Measurements from ENCODE around the gene ENAH. TPM values are rescaled to one million over a fixed set of nuclear protein-coding genes. Genes with fewer than 3 reads are reported as not detected.
"Not testable (repeated sequence)": the region's sequence is repeated elsewhere in the genome, so short reads cannot be mapped to it uniquely, and the experiment has no call there.

Gene ENAH
- total RNA-seq (2014; rRNA removed; shearing (Covaris generic)) = 19.4 and 21.0 TPM in 2 replicates

DNA sequence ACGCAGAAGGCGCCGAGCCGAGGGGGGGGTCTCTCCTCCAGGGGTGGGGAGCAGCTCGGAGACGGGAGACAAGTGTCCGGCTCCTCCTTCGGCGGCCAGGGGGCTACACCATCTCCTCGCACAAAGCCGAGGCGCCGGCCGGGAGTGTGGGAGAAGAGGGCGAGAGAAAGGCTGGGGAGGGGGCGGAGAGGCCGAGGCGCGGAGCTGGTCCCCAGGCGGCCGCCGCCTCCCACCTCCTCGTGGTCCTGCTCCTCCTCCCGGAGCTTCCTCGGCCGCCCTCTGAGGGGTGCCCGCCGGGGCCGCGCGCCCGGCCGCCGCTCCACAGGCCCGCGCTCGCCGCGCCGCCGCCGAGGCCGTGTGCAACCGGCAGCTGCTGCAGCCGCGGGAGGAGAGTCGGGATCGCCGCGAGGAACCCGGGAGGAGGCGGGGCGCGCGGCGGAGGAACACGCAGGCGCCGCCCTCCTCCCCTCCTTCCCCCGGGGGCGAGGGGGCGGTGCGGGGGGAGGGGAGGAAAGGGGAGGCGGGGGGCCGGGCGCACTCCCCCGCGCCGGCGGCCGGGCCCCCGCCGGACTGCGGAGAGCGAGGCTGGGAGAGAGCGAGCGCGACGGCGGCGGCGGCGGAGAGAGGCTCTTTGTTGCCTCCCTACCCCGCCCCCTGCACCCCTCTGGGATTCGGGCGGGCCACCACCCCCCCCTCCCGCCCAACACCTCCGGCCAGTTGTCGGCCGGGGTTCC lies at the start of gene ENAH:
Gene ENAH (minus strand): TSS at position 395 of the 734 bp plus-strand sequence. CDS start 433 bp downstream, outside the sequence.
- peak; percentile 62 for DNase-seq (ENCODE audit: low spot score)

- no peak for DNase-seq (ENCODE audit: low spot score)
Measured at GRCh38 chr1:225700889-225701465, 48.1 kb upstream of the ENAH start.

GRCh38 chr1:225700164-225700821 lies 47.4 kb upstream of the ENAH start:
- DNase-seq (ENCODE audit: low spot score) = peak; percentile 86

GRCh38 chr1:225699336-225699735 lies 46.4 kb upstream of the ENAH start:
- DNase-seq (ENCODE audit: low spot score) = no peak

DNA sequence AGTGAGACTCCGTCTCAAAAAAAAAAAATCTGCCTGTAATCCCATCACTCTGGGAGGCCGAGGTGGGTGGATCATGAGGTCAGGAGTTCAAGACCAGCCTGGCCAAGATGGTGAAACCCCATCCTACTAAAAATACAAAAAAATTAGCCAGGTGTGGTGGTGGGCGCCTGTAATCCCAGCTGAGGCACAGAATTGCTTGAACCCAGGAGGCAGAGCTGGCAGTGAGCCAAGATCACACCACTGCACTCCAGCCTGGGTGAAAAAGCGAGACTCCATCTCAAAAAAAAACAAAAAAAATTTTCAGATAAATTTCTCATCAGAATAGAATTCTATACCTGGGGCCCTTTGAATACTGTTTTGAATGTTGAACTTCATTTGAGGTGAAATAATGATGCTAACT lies 45.3 kb upstream of the ENAH start:
- not testable (repeated sequence) for DNase-seq (ENCODE audit: low spot score)

DNA sequence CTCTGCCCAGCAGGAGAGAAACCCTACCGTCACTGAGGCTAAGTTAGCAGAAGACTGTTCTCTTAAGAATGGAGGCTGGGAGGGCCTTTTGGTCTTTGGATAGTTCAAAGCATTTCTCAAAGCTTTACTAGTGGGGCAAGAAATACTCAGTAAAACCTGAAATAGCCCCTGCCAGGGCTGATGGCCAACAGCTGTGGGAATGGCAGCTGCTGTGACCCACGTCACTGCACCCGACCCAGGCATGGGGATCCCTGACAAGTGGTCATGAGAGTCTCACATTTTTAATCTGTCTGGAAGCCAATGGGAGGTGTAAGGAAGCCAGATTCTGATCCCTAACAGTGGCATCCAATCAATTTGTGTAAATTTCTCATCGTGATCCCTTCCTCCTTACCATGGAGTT lies 44.5 kb upstream of the ENAH start:
- no peak for DNase-seq (ENCODE audit: low spot score)

DNA sequence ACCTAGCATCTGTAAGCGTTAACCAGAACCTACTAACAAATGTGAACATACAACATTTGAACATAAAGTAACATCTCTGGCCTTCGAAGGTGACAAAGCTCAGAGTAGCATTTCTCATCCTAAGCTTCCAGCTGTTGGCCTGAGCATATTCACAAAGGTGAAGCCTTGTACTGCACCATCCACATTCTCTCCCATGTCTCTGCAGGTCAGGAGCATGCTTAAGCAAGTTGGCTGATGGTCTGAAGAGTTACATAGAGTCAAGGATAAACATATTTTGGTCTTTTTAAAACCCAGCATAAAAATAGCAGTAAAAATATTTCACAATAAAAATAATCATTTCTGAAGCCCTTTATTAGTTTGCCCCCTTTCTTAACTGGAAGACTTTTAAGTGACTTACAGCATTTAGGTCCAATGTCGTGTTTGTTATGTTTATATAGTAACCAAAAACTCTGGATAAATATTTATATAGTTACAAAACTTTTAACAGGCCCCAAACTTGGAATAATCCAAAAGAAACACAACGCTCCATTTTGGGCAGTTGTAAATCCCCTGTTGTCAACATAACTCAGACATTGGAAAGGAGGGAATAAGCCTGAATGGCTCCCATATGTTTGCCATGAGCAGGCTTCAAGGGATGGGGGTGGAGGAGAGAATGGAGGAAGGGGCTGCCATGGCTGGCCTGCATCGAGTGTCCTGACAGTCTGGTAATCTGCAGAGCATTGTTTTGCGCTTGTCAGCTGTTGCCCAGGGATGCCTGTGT lies 42.8 kb upstream of the ENAH start:
- no peak for DNase-seq (ENCODE audit: low spot score)

DNA sequence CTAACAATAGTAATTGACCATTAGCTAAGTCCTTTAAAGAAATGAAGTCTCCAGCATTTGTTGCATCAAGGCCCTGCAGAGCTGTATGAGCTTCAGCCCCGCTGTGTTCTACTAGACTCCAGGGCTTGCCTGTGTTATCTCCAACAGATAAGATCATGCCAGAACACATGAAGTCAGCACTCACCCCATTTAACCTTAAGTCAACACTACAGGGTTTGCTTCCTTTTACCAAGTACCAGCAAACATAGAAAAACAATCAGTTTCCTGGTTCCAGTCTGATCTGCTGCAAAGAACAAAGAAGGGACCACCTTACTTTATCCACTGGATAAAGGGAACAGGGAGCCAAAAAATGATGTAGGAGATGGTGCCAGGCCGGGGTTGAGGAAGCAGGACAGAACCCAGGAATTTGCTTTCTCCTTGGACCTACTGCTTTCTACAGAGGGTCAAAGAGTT lies 41.3 kb upstream of the ENAH start:
- peak; percentile 45 for DNase-seq (ENCODE audit: low spot score)

DNA sequence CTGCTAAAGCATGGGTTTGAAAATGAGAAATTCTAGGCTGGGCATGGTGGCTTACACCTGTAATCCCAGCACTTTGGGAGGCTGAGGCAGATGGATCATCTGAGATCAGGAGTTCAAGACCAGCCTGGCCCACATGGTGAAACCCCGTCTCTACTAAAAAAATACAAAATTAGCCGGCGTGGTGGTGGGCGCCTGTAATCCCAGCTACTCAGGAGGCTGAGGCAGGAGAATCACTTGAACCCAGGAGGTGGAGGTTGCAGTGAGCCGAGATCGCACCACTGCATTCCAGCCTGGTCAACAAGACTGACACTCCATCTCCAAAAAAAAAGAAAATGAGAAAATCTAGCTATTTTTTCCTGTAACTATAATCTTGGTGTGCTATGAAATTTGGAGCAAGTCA lies 40.8 kb upstream of the ENAH start:
- DNase-seq (ENCODE audit: low spot score) = not testable (repeated sequence)

DNA sequence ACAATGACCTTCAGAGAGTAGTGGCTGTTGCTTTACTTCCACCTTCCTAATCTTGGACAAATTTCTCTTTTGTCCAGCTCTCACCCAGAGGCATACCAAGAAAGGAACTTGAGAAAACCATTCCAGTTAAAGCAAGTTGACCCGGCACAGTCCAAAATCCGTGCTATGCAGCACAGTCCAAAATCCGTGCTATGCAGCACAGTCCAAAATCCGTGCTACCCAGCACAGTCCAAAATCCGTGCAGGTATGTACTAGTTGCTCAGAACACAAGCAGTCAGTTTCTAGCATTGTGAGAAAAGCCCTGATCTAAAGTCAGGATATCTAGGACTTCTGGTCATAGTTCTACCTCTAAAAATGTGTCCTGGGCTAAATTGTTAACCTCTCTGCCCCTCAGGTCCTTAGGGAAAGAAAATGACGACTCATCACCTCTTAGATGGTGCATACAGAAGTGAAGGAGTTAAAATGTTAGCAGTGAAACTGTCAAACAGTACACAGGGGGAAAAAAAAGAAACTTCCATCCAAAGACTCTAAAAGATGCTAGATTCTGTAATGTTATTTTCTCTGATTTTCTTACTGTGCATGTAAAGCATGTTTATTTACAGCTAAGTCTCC lies 40.3 kb upstream of the ENAH start:
- no peak for DNase-seq (ENCODE audit: low spot score)

- no peak for DNase-seq (ENCODE audit: low spot score)
Measured at GRCh38 chr1:225692517-225692879, 39.6 kb upstream of the ENAH start.

DNA sequence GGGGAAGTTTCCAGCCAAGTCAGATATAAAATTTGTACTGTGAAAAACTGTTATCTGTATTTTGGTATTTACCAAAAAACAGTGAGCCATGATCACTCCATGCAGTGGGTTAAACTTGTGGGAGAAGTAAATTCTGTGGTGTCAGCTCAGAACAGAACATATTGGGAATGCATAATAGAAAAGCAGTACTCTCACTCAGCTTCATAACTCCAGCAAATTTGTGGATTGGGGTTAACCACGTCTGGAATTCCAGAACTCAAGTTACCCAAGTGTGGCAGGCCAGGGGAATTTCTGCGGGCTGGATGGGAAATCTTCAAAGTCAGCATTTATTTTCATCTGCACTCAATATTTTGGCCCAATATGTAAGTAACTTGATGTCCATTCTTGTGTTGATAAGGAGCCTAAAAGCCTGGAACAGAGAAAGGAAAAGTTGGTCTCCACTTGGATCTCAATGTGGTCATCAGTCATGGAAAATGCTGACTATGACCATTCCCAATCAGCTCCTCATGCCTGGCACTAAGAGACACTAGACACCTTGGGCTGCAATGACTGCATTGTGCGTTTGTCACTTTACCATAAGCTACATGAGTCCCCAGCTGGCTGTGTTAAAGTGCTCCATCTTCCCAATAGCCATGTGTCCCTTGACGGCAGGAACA lies 39.1 kb upstream of the ENAH start:
- DNase-seq (ENCODE audit: low spot score) = no peak

- no peak for DNase-seq (ENCODE audit: low spot score)
Measured at GRCh38 chr1:225691377-225691776, 38.5 kb upstream of the ENAH start.

DNA sequence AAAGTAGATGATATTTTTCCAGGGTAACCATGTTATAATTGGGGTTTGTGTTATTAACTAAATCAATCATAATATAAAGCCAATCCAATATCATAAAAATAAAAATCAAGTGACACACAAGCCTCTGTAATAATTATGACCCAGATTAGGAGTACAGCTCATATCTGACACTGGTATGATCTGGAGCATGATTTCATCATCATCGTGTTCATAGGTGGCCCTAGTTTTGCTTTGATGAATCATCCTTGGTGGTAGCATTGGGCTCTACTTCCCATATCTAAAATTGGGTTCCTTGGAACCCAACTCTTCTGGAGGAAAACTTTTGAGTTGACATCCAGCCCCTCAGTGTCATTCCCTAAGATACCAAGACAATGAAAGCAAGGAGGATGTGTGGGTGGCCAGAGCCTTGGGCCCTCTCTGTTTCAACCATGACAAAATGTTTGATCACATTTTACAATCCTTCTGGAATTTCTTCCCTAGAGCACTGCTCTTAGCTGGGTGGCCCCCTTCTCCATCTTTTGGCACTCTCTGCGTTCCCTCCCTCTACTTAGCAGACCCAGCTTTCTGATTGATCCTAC lies 37.0 kb upstream of the ENAH start:
- DNase-seq (ENCODE audit: low spot score) = no peak

DNA sequence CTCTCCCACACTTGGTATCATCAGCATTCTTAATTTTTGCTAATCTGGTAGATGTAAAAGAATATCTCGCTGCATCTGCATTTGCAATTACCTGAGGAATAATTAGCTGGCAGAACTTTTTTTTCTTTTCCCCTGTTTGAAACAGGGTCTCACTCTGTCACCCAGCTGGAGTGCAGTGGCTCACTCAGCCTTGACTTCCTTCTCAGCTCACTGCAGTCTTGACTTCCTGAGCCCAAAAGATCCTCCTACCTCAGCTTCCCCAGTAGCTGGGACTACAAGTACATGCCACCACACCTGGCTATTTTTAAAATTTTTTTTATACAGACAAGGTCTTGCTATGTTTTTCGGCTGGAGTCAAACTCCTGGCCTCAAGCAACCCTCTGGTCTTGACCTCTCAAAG lies 35.4 kb upstream of the ENAH start:
- DNase-seq (ENCODE audit: low spot score) = no peak

- DNase-seq (ENCODE audit: low spot score) = no peak
Measured at GRCh38 chr1:225685476-225686176, 32.7 kb upstream of the ENAH start.

GRCh38 chr1:225684741-225685140 lies 31.8 kb upstream of the ENAH start:
- no peak for DNase-seq (ENCODE audit: low spot score)

GRCh38 chr1:225681231-225681630 lies 28.3 kb upstream of the ENAH start:
- no peak for DNase-seq (ENCODE audit: low spot score)

DNA sequence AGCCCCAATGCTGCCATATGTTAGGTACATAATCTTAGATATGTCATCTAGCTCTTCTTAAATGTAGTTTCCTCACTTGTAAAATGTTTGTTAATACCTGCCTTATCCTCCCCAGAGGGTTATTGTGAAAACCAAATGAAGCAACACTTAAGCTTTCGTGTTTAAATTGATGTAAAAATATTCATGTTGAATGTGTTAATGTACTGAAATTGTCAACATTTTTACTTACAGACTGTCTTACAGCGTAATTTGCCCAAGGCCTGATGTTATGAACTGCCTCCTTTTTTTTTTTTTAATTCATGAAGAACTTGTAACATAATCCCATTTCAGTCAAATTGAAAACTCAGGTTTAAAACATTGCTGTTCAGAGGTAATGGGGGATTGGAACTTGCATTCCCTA lies 25.6 kb upstream of the ENAH start:
- DNase-seq (ENCODE audit: low spot score) = no peak

Measured in HT-29 (cell line).